Panc1 (cell line): Measurements from ENCODE around the gene LRRC8C. TPM values are rescaled to one million over a fixed set of nuclear protein-coding genes. Genes with fewer than 3 reads are reported as not detected.

Experiments
- ATAC-seq: fragments of 200-7000 bp; cut with Tn5 transposase; 2 replicates; pipeline ENCODE4 v1.9.1; 2020; ENCODE audit warnings: mild to moderate bottlenecking, moderate library complexity
- BruUV-seq: library from RNA; stranded (reverse); fragments of 400-500 nt; replicated peaks from 2 replicates; lab custom pipeline; 2021; lab: Mats Ljungman, UMichigan
- CTCF ChIA-PET: fragments of 300-600 bp; sonication (Branson Sonifier 250); formaldehyde crosslinking; loops from one replicate; lab custom pipeline; 2022; ENCODE audit warnings: antibody characterized with exemption; lab: Charles Lee
- POLR2A ChIA-PET: fragments of 300-600 bp; sonication (Branson Sonifier 250); formaldehyde crosslinking; loops from one replicate; lab custom pipeline; 2022; ENCODE audit warnings: antibody characterized with exemption; lab: Charles Lee
- DNase-seq: peaks from one replicate; pipeline ENCODE4 v3.0.0-alpha.2; 2010; ENCODE audit warnings: low read depth, low spot score
- H3K27ac ChIP-seq: 2 replicates; pipeline ENCODE4 v1.5.1; 2011; ENCODE audit warnings: mild to moderate bottlenecking, low read length, inconsistent platforms
- H3K27me3 ChIP-seq: fragments of 200-500 bp; sonication (Bioruptor generic); 2 replicates; pipeline ENCODE4 v1.6.0; 2014; ENCODE audit warnings: low read length, inconsistent platforms; ENCODE audit not compliant: control insufficient read depth, insufficient read depth
- H3K36me3 ChIP-seq: fragments of 200-500 bp; sonication (Bioruptor generic); 2 replicates; pipeline ENCODE4 v1.5.1; 2014; ENCODE audit warnings: inconsistent platforms, mild to moderate bottlenecking, low read length, moderate library complexity; ENCODE audit not compliant: control insufficient read depth, insufficient read depth
- H3K4me1 ChIP-seq: 2 replicates; pipeline ENCODE4 v1.5.1; 2011; ENCODE audit warnings: inconsistent platforms, mild to moderate bottlenecking, low read length, moderate library complexity; ENCODE audit not compliant: control insufficient read depth, insufficient read depth
- H3K4me3 ChIP-seq, 2 experiments: 2 replicates each; pipeline ENCODE4 v1.5.1; 2011 to 2012; ENCODE audit warnings: low read depth in 2 of 2, low read length in 2 of 2, mild to moderate bottlenecking in 2 of 2, inconsistent platforms in 1 of 2, moderate library complexity in 1 of 2
- H3K9me3 ChIP-seq: fragments of 200-500 bp; sonication (Bioruptor generic); 2 replicates; pipeline ENCODE4 v1.5.1; 2014; ENCODE audit warnings: low read depth, mild to moderate bottlenecking, inconsistent platforms, low read length, moderate library complexity; ENCODE audit not compliant: control insufficient read depth, insufficient read depth
- CTCF ChIP-seq: fragments of 450-650 bp; IDR thresholded peaks from 2 replicates; pipeline ENCODE4 v1.5.1; 2017; ENCODE audit warnings: mild to moderate bottlenecking
- POLR2AphosphoS5 ChIP-seq: IDR thresholded peaks from 2 replicates; pipeline ENCODE4 v1.6.1; 2012; ENCODE audit warnings: mild to moderate bottlenecking, low read depth, low read length, moderate library complexity
- SIN3A ChIP-seq: IDR thresholded peaks from 2 replicates; pipeline ENCODE4 v1.6.1; 2012; ENCODE audit warnings: low read depth, mild to moderate bottlenecking, low read length, moderate library complexity, borderline replicate concordance; ENCODE audit not compliant: insufficient read depth
- TCF7L2 ChIP-seq: IDR thresholded peaks from 2 replicates; pipeline ENCODE4 v1.6.1; 2011; ENCODE audit warnings: mild to moderate bottlenecking, low read depth, low read length, inconsistent platforms
- in situ Hi-C: cut with HindIII; loops from 2 replicates; pipeline ENCODE4 v1.10.0; 2016; ENCODE audit warnings: low sequenced_read_pairs, low pct_unique_long_range_greater_than_20kb
- intact Hi-C: fragments of 100-400 bp; cut with micrococcal nuclease; formaldehyde crosslinking; loops from one replicate; pipeline ENCODE4 v1.10.0; 2022; ENCODE audit not compliant: unreplicated experiment
- total RNA-seq: library from RNA; stranded (reverse); gene quantifications from one replicate; pipeline ENCODE4 v1.2.1, GENCODE V29; 2021; ENCODE audit not compliant: unreplicated experiment
- TF ChIP-seq, protein P1 (sequence below), 2 experiments: IDR thresholded peaks; 2 replicates each; pipeline ENCODE4 v1.6.1; 2011 to 2012; ENCODE audit warnings: low read depth in 2 of 2, control low read depth in 1 of 2, low read length in 1 of 2, mild to moderate bottlenecking in 1 of 2, moderate library complexity in 1 of 2; ENCODE audit not compliant: insufficient read depth in 1 of 2

The LRRC8C gene
- total RNA-seq, 1 experiment from 2014 or later, result 17.1 TPM

DNA sequence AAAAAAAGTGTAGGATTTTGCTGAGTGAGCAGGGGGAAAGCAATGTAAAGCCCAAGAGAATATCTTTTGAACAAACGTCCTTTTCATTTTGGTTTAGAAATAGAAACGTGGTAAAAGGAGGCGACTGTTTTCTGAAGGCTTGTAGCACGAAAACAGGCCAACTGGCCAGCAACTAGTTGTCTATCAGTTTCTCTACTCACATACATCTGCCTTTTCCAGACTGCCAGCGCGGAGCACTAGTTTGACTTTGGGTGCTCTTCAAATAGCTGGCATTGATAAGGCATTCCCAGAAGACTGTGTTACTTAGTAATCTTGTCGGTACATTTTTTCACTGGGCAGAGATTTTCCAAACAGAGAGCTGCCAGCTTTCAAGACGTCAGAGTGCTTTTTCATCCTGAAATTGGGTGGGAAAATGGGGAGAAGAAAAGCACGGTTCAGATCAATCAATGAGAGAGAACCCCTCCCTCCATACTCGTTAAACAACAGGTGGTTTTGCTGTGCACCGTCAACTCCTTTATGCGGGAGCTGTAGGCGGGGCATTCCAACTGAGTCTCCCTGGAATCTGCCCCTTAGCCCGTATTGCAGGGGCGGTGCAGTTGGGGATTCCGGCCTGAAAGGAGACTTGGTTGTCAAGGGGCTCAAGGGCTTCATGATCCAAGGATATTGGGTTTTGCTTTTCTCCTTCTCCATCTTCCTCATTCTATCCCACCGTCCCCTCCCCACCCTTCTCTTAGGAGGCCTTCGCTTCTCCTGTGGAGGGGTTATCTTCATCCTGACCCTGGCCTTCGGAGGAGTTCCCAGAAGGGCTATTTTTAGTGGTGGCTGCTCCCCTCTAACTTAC, 884 bp upstream of the LRRC8C start:
- ChIA-PET POLR2A (no interaction called here), CTCF (interaction anchor here (4.0 kb wide), 1 partner anchor 131 kb away, joined by 28 read pairs; no protein-coding TSS in a partner anchor)
- Histone ChIP-seq H3K4me3 (peak overlapping the region; percentile 79 to 87), H3K27me3 (no peaks in the 10 kb centered on the region), H3K4me1 (peaks cover 30% of the 10 kb centered on the region), H3K9me3 (no peaks in the 10 kb centered on the region), H3K27ac (peak overlapping the region; percentile 53), H3K36me3 (no peaks in the 10 kb centered on the region)
- intact Hi-C loops (no loop called here), in situ Hi-C loops (no loop called here)
- BruUV-seq, result no TSS peak
- DNase-seq, result no peak
- TF ChIP-seq POLR2AphosphoS5 (no peak), TCF7L2 (no peak), SIN3A (no peak), CTCF (no peak)
- TF ChIP-seq, protein P1, sequence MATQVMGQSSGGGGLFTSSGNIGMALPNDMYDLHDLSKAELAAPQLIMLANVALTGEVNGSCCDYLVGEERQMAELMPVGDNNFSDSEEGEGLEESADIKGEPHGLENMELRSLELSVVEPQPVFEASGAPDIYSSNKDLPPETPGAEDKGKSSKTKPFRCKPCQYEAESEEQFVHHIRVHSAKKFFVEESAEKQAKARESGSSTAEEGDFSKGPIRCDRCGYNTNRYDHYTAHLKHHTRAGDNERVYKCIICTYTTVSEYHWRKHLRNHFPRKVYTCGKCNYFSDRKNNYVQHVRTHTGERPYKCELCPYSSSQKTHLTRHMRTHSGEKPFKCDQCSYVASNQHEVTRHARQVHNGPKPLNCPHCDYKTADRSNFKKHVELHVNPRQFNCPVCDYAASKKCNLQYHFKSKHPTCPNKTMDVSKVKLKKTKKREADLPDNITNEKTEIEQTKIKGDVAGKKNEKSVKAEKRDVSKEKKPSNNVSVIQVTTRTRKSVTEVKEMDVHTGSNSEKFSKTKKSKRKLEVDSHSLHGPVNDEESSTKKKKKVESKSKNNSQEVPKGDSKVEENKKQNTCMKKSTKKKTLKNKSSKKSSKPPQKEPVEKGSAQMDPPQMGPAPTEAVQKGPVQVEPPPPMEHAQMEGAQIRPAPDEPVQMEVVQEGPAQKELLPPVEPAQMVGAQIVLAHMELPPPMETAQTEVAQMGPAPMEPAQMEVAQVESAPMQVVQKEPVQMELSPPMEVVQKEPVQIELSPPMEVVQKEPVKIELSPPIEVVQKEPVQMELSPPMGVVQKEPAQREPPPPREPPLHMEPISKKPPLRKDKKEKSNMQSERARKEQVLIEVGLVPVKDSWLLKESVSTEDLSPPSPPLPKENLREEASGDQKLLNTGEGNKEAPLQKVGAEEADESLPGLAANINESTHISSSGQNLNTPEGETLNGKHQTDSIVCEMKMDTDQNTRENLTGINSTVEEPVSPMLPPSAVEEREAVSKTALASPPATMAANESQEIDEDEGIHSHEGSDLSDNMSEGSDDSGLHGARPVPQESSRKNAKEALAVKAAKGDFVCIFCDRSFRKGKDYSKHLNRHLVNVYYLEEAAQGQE (IDR thresholded peaks at IDR 0.05; ENCODE audit: insufficient read depth in 1 of 2, low read depth in 2 of 2, low read length in 1 of 2), result no peak
- no peak; the same call in 1 of the 2 replicates for ATAC-seq

DNA sequence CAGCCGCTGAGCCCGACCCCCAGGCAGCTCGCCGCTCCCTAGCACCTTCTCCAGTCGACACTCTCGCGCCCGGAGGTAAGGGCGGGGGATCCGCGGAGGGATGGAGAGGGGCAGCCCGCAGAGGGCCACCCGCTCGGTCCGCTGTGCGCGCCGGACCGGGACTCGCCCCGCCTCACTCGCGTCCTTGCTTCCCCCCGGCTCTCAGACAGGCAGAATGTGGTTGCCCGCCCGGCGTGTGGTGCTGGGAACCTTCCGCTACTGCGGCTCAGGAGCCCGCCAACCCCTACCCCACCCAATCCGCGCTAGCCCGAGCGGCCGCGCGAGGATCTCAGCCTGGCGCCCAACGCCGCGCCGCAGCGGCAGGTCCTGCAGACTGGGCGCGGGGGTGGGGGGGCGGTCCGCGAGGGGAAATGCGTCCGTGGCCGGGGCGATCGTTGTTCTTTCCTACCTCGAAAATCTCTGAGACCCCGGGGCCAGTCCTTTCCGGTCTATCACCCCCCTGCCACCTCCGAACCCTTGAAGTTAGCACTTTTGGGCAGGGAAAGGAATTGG, 404 bp downstream of the LRRC8C start:
- ChIA-PET POLR2A (no interaction called here), CTCF (interaction anchor here (4.0 kb wide), 1 partner anchor 130 kb away, joined by 28 read pairs; no protein-coding TSS in a partner anchor)
- TF ChIP-seq TCF7L2, result no peak
- 0 out of 2 replicates have a peak, but pooled peaks have one; percentile 59 for TF ChIP-seq SIN3A
- no peak for TF ChIP-seq CTCF
- Histone ChIP-seq H3K9me3 (no peaks in the 10 kb centered on the region), H3K27me3 (no peaks in the 10 kb centered on the region), H3K4me1 (peaks cover 36% of the 10 kb centered on the region), H3K27ac (peak overlapping the region; percentile 91), H3K4me3 (peak overlapping the region; percentile 72 to 87), H3K36me3 (no peaks in the 10 kb centered on the region)
- intact Hi-C loops, result loop anchor here (1.0 kb wide), 1 partner anchor 130 kb away; no protein-coding TSS in a partner anchor
- no peak for DNase-seq
- no TSS peak for BruUV-seq
- peak; percentile 78 for ATAC-seq
- in situ Hi-C loops, result no loop called here
